GM19328 (cell line): Measurements from ENCODE around the gene WSB1.

Experiments
- ATAC-seq: cut with Tn5 transposase; IDR thresholded peaks from one replicate; pipeline ENCODE4 v1.9.1; 2021; ENCODE audit warnings: mild to moderate bottlenecking, moderate library complexity; ENCODE audit not compliant: unreplicated experiment

The WSB1 gene

GRCh38 chr17:27333410-27333980, 39.6 kb downstream of the WSB1 start:
- no peak for ATAC-seq

GRCh38 chr17:27336184-27336583, 42.3 kb downstream of the WSB1 start:
- no peak for ATAC-seq

GRCh38 chr17:27338536-27338985, 44.6 kb downstream of the WSB1 start:
- peak; percentile 64 for ATAC-seq

- peak; percentile 30 for ATAC-seq
These were observed 45.4 kb downstream of the WSB1 start for GRCh38 chr17:27339198-27339835.

- ATAC-seq: no peak
These were observed 46.1 kb downstream of the WSB1 start for GRCh38 chr17:27339836-27340550.

- ATAC-seq: no peak
These were observed 46.7 kb downstream of the WSB1 start for GRCh38 chr17:27340575-27340974.

GRCh38 chr17:27341041-27341471, 47.1 kb downstream of the WSB1 start:
- ATAC-seq: no peak

- ATAC-seq: no peak
These were observed 48.1 kb downstream of the WSB1 start for GRCh38 chr17:27342059-27342458.

GRCh38 chr17:27343294-27343693, 49.4 kb downstream of the WSB1 start:
- ATAC-seq: no peak

- ATAC-seq: no peak
These were observed 50.2 kb downstream of the WSB1 start for GRCh38 chr17:27343977-27344607.

GRCh38 chr17:27345141-27345904, 51.4 kb downstream of the WSB1 start:
- no peak for ATAC-seq

GRCh38 chr17:27346228-27346899, 52.5 kb downstream of the WSB1 start:
- ATAC-seq: no peak

- ATAC-seq: no peak
These were observed 54.3 kb downstream of the WSB1 start for GRCh38 chr17:27348196-27348595.

- no peak for ATAC-seq
These were observed 55.7 kb downstream of the WSB1 start for GRCh38 chr17:27349540-27350021.

- ATAC-seq: no peak
These were observed 57.8 kb downstream of the WSB1 start for GRCh38 chr17:27351759-27352158.

- ATAC-seq: no peak
These were observed 58.6 kb downstream of the WSB1 start for GRCh38 chr17:27352448-27353032.

- ATAC-seq: no peak
These were observed 59.1 kb downstream of the WSB1 start for GRCh38 chr17:27353033-27353460.

- peak; percentile 84 for ATAC-seq
These were observed 59.6 kb downstream of the WSB1 start for GRCh38 chr17:27353461-27354050.

- peak; percentile 4 for ATAC-seq
These were observed 60.2 kb downstream of the WSB1 start for GRCh38 chr17:27354051-27354490.
